ENCODE data around the gene LRRC4C.
A peak's percentile ranks its signal among the peaks of the same experiment; 100 is the strongest.

Gene LRRC4C

GRCh38 chr11:40281052-40281580, 1178.3 kb downstream of the LRRC4C start:
- H2BK12ac ChIP-seq (ENCODE audit: low read length in 2 of 2), result no peak overlapping the region
- H3K36me3 ChIP-seq (ENCODE audit: control insufficient read depth in 1 of 2, insufficient read depth in 2 of 2, low read depth in 1 of 2, low read length in 2 of 2), result no peaks in the 10 kb centered on the region
- H3K14ac ChIP-seq (ENCODE audit: low read length in 2 of 2), result peak overlapping the region in 1 of 2 experiments; percentile 41
- peaks cover 0 to 10% of the 10 kb centered on the region in 2 experiments for H3K27me3 ChIP-seq (ENCODE audit: control insufficient read depth in 1 of 2, insufficient read depth in 1 of 2, low read length in 2 of 2)
- no peak overlapping the region for H3K4ac ChIP-seq (ENCODE audit: low read depth in 1 of 2, low read length in 2 of 2)
- H2BK5ac ChIP-seq (ENCODE audit: low read depth, low read length, poor library complexity, severe bottlenecking), result no peak overlapping the region
- H3K9me3 ChIP-seq (ENCODE audit: control insufficient read depth, low read length), result no peaks in the 10 kb centered on the region
- no peak overlapping the region for H3K23ac ChIP-seq (ENCODE audit: low read length in 2 of 2)
- H3K79me1 ChIP-seq (replicated peaks; ENCODE audit: low read length, poor library complexity, severe bottlenecking), result no peaks in the 10 kb centered on the region
- DNase-seq, result peak; percentile 71
- no peak overlapping the region for H2BK120ac ChIP-seq (ENCODE audit: low read depth, low read length)
- no peak overlapping the region for H2AFZ ChIP-seq (ENCODE audit: low read depth, low read length)
- H2AK5ac ChIP-seq (ENCODE audit: low read length, severe bottlenecking), result no peak overlapping the region
- no peak overlapping the region for H3K4me3 ChIP-seq (ENCODE audit: insufficient read depth in 1 of 2, low read depth in 1 of 2, low read length in 2 of 2)
- H3K18ac ChIP-seq (ENCODE audit: low read depth in 1 of 2, low read length in 2 of 2), result no peak overlapping the region
- H4K8ac ChIP-seq (ENCODE audit: low read length), result no peak overlapping the region
- no peaks in the 10 kb centered on the region for H3K4me1 ChIP-seq (ENCODE audit: control insufficient read depth, insufficient read depth, low read depth, low read length)
- 59% methylated on average over 6 of the region's 6 CpGs for WGBS
- H2BK15ac ChIP-seq (ENCODE audit: low read depth, poor library complexity, severe bottlenecking), result no peak overlapping the region
- no peak overlapping the region for H3K9ac ChIP-seq (ENCODE audit: low read length)
- H4K91ac ChIP-seq (ENCODE audit: low read length), result no peak overlapping the region
- no peak overlapping the region for H3K27ac ChIP-seq (ENCODE audit: low read length, poor library complexity, severe bottlenecking)
- no peak overlapping the region for H3K4me2 ChIP-seq (ENCODE audit: low read length, poor library complexity, severe bottlenecking)

DNA sequence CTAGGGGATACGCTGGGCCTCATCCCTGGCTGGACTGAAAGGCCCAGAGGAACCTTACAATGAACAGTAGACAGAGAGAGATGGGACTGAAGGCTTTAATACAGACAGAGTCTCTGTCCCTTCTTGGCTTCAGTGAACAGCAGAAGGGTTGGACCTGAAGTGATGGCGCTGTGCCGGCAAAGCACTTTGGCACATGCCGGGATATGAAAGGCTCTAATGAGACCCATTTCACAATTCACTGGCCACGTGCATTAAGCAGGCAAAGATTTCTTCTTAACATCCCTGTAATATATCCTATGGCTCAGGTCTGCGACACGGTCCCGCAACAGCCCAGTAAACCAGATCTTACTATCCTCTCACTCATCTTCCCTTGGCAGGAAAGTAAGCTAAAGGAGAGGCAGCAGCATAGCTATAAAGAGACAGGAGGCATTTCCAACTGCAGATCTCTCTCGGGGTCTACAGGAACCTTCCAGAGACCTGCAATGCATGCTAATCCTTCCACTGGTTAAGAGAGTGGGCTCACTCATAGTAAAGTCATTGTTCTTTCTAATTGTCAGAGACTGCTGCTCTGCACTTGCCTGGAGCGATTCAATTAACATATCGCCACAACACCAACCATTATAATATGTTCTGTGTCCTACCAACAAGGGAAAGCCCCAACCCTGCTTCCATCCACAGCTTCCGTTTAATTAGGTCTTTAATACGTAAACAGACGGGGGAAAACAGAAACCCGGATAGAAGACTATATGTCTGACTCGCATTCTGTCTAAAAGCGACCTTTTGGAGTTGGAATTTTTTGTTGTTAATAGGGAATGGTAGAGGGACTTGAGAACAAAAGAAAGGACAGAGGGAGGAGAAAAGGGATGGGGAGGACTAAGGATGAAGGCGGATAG, 1179.0 kb downstream of the LRRC4C start:
- H2BK5ac ChIP-seq (ENCODE audit: low read depth, low read length, poor library complexity, severe bottlenecking), result no peak overlapping the region
- H2AFZ ChIP-seq (ENCODE audit: low read depth, low read length), result no peak overlapping the region
- no peak overlapping the region for H3K4ac ChIP-seq (ENCODE audit: low read depth in 1 of 2, low read length in 2 of 2)
- no peak overlapping the region for H3K23ac ChIP-seq (ENCODE audit: low read length in 2 of 2)
- peak overlapping the region in 1 of 2 experiments; percentile 41 for H3K14ac ChIP-seq (ENCODE audit: low read length in 2 of 2)
- no peak overlapping the region for H3K18ac ChIP-seq (ENCODE audit: low read depth in 1 of 2, low read length in 2 of 2)
- 88% methylated on average over 18 of the region's 18 CpGs for WGBS
- H3K9me3 ChIP-seq (ENCODE audit: control insufficient read depth, low read length), result no peaks in the 10 kb centered on the region
- H4K91ac ChIP-seq (ENCODE audit: low read length), result no peak overlapping the region
- H4K8ac ChIP-seq (ENCODE audit: low read length), result no peak overlapping the region
- peak overlapping the region in 1 of 2 experiments; percentile 3 for H2BK12ac ChIP-seq (ENCODE audit: low read length in 2 of 2)
- peak; percentile 50 for DNase-seq
- no peak overlapping the region for H2BK15ac ChIP-seq (ENCODE audit: low read depth, poor library complexity, severe bottlenecking)
- H3K4me1 ChIP-seq (ENCODE audit: control insufficient read depth, insufficient read depth, low read depth, low read length), result no peaks in the 10 kb centered on the region
- no peak overlapping the region for H2BK120ac ChIP-seq (ENCODE audit: low read depth, low read length)
- no peak overlapping the region for H2AK5ac ChIP-seq (ENCODE audit: low read length, severe bottlenecking)
- no peak overlapping the region for H3K9ac ChIP-seq (ENCODE audit: low read length)
- no peaks in the 10 kb centered on the region for H3K36me3 ChIP-seq (ENCODE audit: control insufficient read depth in 1 of 2, insufficient read depth in 2 of 2, low read depth in 1 of 2, low read length in 2 of 2)
- no peak overlapping the region for H3K4me3 ChIP-seq (ENCODE audit: insufficient read depth in 1 of 2, low read depth in 1 of 2, low read length in 2 of 2)
- H3K27ac ChIP-seq (ENCODE audit: low read length, poor library complexity, severe bottlenecking), result no peak overlapping the region
- no peaks in the 10 kb centered on the region for H3K79me1 ChIP-seq (replicated peaks; ENCODE audit: low read length, poor library complexity, severe bottlenecking)
- H3K4me2 ChIP-seq (ENCODE audit: low read length, poor library complexity, severe bottlenecking), result no peak overlapping the region
- H3K27me3 ChIP-seq (ENCODE audit: control insufficient read depth in 1 of 2, insufficient read depth in 1 of 2, low read length in 2 of 2), result peaks cover 0 to 10% of the 10 kb centered on the region in 2 experiments

DNA sequence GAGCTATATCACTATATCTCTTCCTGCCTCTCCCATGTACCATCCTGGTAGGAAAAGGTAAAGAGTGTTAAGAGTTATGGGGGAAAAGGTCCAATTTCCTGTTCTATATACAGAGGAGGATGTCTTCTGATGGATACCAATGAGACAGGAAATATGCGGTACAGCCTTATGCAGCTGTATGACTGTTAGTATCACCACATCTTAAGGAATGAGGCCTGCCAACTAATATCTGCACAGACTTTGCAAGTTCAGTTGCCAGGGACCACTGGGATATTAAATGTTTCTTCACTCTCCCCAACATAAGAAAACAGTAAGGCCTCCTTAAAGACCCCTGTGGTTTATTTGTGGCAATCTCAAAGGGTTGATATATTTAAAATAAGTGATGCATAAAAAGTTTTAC, 1182.5 kb downstream of the LRRC4C start:
- Histone ChIP-seq H2BK12ac (ENCODE audit: low read length in 2 of 2) (no peak overlapping the region), H3K14ac (ENCODE audit: low read length in 2 of 2) (no peak overlapping the region), H3K9me3 (ENCODE audit: control insufficient read depth, low read length) (no peaks in the 10 kb centered on the region), H3K4me3 (ENCODE audit: insufficient read depth in 1 of 2, low read depth in 1 of 2, low read length in 2 of 2) (no peak overlapping the region), H4K91ac (ENCODE audit: low read length) (no peak overlapping the region), H3K27me3 (ENCODE audit: control insufficient read depth in 1 of 2, insufficient read depth in 1 of 2, low read length in 2 of 2) (peaks cover 0 to 10% of the 10 kb centered on the region in 2 experiments), H3K23ac (ENCODE audit: low read length in 2 of 2) (no peak overlapping the region), H3K79me1 (replicated peaks; ENCODE audit: low read length, poor library complexity, severe bottlenecking) (no peaks in the 10 kb centered on the region), H3K9ac (ENCODE audit: low read length) (no peak overlapping the region), H4K8ac (ENCODE audit: low read length) (no peak overlapping the region), H3K4ac (ENCODE audit: low read depth in 1 of 2, low read length in 2 of 2) (no peak overlapping the region), H2BK5ac (ENCODE audit: low read depth, low read length, poor library complexity, severe bottlenecking) (no peak overlapping the region), H3K4me1 (ENCODE audit: control insufficient read depth, insufficient read depth, low read depth, low read length) (no peaks in the 10 kb centered on the region), H2BK120ac (ENCODE audit: low read depth, low read length) (no peak overlapping the region), H3K27ac (ENCODE audit: low read length, poor library complexity, severe bottlenecking) (no peak overlapping the region), H3K36me3 (ENCODE audit: control insufficient read depth in 1 of 2, insufficient read depth in 2 of 2, low read depth in 1 of 2, low read length in 2 of 2) (no peaks in the 10 kb centered on the region), H2AK5ac (ENCODE audit: low read length, severe bottlenecking) (no peak overlapping the region), H3K4me2 (ENCODE audit: low read length, poor library complexity, severe bottlenecking) (no peak overlapping the region), H2AFZ (ENCODE audit: low read depth, low read length) (no peak overlapping the region), H3K18ac (ENCODE audit: low read depth in 1 of 2, low read length in 2 of 2) (no peak overlapping the region), H2BK15ac (ENCODE audit: low read depth, poor library complexity, severe bottlenecking) (no peak overlapping the region)
- WGBS, result 100% methylated on average over 1 of the region's 1 CpG
- DNase-seq, result no peak

DNA sequence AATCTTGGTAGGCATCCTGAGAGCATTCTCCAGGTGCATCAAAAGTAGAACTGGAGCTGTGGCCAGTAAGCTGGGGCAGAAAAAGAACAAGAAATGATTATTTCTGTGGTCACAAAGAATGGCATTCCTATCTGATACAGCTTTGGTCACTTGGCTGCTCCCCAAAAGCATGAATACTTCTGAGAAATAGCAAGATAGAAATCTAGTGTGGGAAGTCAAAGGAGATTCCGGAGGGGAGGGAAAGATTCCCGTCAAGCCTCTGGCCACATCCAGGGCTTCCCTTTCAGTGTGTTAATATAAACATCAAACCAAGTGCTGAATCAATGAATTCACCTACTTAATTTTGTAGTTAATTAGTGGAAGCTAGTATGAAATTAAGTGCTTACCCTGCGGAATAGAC, 1185.4 kb downstream of the LRRC4C start:
- Histone ChIP-seq H3K4me1 (ENCODE audit: control insufficient read depth, insufficient read depth, low read depth, low read length) (no peaks in the 10 kb centered on the region), H3K9ac (ENCODE audit: low read length) (no peak overlapping the region), H3K23ac (ENCODE audit: low read length in 2 of 2) (no peak overlapping the region), H3K18ac (ENCODE audit: low read depth in 1 of 2, low read length in 2 of 2) (no peak overlapping the region), H3K9me3 (ENCODE audit: control insufficient read depth, low read length) (no peaks in the 10 kb centered on the region), H3K36me3 (ENCODE audit: control insufficient read depth in 1 of 2, insufficient read depth in 2 of 2, low read depth in 1 of 2, low read length in 2 of 2) (no peaks in the 10 kb centered on the region), H2BK5ac (ENCODE audit: low read depth, low read length, poor library complexity, severe bottlenecking) (no peak overlapping the region), H3K79me1 (replicated peaks; ENCODE audit: low read length, poor library complexity, severe bottlenecking) (no peaks in the 10 kb centered on the region), H2BK12ac (ENCODE audit: low read length in 2 of 2) (no peak overlapping the region), H2AK5ac (ENCODE audit: low read length, severe bottlenecking) (no peak overlapping the region), H4K8ac (ENCODE audit: low read length) (no peak overlapping the region), H3K4me2 (ENCODE audit: low read length, poor library complexity, severe bottlenecking) (no peak overlapping the region), H2BK120ac (ENCODE audit: low read depth, low read length) (no peak overlapping the region), H3K27me3 (ENCODE audit: control insufficient read depth in 1 of 2, insufficient read depth in 1 of 2, low read length in 2 of 2) (no peaks in the 10 kb centered on the region), H2BK15ac (ENCODE audit: low read depth, poor library complexity, severe bottlenecking) (no peak overlapping the region), H2AFZ (ENCODE audit: low read depth, low read length) (no peak overlapping the region), H3K27ac (ENCODE audit: low read length, poor library complexity, severe bottlenecking) (no peak overlapping the region), H4K91ac (ENCODE audit: low read length) (no peak overlapping the region), H3K4ac (ENCODE audit: low read depth in 1 of 2, low read length in 2 of 2) (no peak overlapping the region), H3K14ac (ENCODE audit: low read length in 2 of 2) (no peak overlapping the region), H3K4me3 (ENCODE audit: insufficient read depth in 1 of 2, low read depth in 1 of 2, low read length in 2 of 2) (no peak overlapping the region)
- peak; percentile 86 for DNase-seq
- WGBS, result no CpG with 5 or more reads among the region's 3 CpGs

Data from mesenchymal stem cell (in vitro differentiated cells and primary cell).